Activated CD4-positive, alpha-beta T cell treated with anti-CD3 and anti-CD28 coated beads for 24 hours (primary cell): Measurements from ENCODE around the gene DSCAM.
"Not testable (repeated sequence)": the region's sequence is repeated elsewhere in the genome, so short reads cannot be mapped to it uniquely, and the experiment has no call there.

ENCODE experiments used
- DNase-seq, 2 donors: peaks; one replicate each; pipeline ENCODE4 v3.0.0-alpha.2; 2020; ENCODE audit warnings: low read depth in 2 of 2

The DSCAM gene

DNA sequence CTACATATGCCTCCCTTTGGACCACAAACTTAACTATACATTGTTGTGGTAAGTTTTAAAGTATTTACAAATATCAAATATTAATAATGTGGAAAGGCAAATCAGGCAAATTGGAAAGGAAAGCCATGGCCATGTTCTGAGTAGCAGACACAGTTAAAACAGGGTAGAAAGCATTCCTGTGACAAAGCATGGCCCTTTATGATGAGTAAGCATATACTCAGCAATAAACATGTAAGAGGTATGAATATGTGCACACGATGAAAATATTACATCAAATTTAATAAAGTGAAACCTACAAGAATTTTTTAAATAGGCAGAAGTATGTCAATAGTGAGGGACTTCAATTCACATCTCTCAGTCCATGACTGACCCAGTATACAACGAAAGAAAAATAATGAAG is 389.2 kb downstream of the DSCAM start:
- no peak for DNase-seq

DNA sequence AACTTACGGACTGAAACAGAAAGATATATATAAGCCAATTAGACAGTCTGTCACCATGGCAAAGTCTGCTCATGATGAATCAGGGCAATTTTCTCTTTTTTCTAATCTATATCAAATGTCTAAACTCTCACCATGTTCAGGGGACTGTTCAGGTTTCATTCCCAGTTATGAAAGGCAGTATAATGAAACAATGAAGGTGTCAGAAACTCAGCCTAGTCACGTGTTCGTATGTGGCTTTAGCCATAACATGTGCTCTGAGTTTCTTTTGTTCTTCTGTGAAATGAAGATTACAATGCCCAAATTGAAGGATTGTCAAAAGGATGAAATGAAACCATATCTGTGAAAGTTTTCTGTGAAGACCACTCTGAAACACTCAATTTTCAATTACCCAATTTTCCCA is 392.9 kb downstream of the DSCAM start:
- no peak for DNase-seq

DNA sequence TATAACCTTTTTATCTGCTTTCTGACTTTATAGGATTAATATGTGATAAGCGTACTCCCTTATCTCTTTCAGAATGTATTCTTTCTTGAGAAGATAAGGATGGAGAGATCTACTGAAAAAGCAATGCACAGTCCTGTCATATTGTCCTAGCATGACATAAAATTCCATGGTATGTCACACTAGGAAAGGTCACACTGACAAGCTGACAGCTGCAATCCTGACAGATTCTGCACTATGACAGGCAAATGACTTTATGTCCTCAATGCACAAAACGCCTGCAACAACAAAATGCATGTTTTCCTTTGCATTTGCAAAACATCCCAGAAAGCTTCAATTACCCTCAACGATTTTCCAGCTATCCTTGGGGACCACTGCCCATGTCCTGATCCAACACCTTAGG is 393.8 kb downstream of the DSCAM start:
- no peak for DNase-seq

DNA sequence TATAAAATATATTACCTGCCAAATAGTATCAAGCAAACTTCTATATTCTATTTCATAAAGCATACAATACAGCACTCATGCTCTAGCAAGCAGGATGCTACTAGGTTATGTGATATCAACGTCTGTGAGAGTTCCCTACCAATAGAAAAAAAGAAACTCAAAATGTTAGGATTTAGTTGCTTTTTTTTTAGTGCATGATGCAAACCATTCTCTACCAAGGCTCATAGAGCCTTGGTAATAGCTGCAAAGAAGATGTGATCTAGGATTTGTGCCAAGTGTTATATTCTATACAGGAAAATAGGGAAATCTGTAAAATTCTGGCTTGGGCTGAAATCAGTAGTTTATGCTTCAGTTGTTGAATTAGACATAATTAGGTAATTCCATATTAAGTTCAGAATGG is 394.4 kb downstream of the DSCAM start:
- no peak for DNase-seq

DNA sequence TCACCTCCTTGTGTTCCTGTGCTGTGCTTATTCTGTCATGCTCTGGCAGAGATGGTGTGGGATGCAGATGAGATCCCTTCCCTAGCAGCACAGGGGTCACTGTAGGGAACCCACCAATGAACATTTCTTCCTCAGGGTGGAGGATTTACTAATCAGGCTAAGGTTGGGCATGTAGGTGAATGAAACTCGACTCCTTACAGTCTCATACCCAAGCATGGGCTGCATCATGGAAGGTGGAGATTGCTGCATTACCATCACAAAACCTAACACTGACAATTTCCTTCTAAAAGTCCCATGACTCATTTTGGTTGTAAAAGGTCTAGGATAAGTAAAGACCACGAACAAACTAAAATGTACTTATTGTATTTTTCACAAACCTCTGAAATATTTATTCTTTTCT is 399.9 kb downstream of the DSCAM start:
- DNase-seq: no peak

DNA sequence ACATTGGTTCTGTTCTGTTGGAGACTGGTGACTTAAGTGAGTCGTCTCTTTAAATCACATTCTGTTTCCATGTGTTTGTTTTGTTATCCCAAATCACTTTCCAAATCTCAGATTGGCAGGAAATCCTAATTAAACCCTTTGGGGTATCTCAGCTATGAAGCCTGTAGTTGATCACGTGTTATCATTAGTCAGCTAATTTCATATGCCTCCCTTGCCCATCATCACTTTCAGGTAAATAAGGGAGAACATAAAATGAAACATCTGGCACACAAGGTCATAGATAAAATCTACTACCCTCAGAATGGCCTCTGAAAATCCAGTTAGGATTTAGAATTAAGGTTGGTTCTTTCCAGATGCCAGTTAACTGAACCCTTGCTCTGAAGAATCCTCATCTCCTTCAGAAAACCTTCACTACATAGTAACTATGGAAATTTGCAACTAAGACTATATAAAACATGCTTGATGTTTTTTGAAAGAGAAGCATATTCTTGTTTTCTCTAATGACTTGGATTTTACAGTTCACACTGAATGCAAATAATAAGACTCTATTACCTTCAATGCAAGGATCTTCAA is 401.5 kb downstream of the DSCAM start:
- no peak for DNase-seq

DNA sequence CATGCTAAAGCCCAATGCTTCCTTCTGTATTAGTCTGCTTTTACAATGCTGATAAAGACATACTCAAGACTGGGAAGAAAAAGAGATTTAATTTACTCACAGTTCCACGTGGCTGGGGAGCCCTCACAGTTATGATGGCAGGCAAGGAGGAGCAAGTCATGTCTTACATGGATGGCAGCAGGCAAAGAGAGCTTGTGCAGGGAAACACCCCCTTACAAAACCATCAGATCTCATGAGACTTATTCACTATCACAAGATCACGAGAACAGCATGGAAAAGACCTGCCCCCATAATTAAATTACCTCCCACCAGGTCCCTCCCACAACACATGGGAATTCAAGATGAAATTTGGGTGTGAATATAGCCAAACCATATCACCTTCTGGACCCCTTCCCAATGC is 407.4 kb downstream of the DSCAM start:
- DNase-seq: not testable (repeated sequence)

DNA sequence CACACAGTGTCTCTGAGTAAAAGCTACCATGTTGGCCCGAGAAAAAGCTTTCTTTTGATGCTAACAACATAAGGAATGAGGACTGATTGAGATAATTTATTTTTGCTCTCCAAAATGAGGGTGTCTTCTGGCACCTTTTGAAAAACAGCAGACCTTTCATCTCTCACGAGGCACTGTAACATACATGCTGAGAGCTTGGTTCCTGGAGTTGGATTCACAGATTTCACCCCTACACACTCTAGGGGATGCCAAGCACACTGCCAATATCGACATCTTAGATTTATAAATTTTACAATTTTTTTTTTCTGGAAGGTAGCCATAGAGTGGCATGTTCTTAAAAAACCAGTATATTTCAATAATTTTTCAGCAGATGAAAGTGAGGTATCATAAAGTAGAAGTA is 408.3 kb downstream of the DSCAM start:
- no peak for DNase-seq

DNA sequence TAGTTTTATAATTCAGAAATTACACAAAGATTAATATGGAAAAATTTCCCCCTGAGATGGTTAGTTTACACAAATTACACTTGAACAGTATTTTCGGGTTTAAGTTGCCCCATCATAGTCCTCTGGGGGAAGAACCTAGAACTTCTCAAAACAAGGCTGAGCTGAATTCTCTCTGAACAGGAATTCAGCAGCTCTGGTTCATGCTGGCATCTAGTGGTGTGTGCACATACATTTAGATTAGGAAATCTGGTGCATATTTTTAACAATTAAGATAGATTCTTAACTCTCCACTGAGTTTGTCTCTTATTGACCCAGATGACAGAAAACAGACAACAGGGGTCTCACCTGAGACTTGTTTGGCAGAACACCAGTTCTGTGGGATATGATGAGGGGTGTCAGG is 410.7 kb downstream of the DSCAM start:
- no peak for DNase-seq

DNA sequence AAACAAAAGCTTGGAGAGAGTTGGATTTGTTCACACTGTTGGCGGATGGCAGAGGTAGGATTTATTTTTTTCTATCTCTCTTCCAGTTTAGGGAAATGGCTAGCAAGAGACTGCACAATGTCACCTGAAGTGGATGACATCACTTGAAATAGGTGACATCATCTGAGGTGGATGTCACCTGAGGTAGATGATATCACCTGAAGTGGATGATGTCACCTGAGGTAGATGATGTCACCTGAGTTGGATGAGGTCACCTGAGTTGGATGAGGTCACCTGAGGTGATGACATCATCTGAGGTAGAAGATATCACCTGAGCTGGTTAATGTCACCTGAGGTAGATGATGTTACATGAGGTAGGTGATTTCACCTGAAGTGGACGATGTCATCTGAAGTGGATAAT is 413.4 kb downstream of the DSCAM start:
- DNase-seq: no peak

DNA sequence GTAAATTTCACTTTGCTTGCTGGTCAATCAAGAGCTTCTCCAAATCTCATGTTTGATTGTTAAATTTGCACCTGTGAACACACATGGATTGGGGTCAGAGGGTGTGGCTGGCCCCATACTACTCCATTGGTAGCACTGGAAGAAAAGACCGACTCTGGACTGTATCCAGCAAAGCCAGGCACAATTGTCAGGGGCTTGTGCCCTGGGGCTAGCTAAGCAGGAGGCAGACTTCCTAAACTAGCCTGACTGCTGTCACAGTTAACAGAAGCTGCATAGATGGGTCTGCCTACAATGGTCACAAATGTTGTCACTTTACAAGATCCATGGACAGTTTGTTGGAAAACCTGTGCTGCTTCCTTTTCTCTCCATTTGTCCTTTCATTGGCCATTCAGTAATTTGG is 421.0 kb downstream of the DSCAM start:
- DNase-seq: no peak

DNA sequence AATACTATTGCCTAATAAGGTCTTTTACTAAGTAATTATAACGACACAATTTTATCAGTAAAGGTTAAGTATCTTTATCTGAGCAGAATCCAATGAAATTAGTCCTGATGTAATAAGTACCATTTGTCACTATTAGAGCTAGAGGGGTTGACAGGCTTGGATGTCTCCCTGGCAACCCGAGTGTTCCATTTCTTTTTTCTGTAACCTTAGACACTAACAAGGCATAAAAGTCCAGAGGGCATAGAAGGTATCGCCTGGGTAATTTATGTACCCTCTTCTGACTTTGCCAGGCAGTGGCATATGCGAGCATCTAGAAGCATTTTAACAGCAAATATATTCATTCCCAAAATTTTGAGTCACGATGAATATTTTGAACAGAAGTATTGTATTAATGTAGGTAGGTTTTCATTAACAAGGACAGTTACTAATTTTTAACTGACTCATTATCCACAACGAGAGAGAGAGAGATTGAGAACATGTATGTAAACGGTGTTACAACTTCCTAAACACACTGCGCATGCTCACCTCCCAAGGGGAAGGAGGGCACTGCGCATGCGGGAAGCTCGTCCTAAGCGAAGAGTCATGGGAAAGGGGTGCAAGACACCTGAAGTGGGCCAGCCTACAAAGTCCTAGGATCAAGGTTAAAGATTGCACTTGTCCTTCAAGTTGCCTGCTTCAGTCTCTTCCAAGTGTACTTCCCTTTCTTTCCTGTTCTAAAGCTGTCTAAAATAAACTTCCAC is 423.9 kb downstream of the DSCAM start:
- no peak for DNase-seq

DNA sequence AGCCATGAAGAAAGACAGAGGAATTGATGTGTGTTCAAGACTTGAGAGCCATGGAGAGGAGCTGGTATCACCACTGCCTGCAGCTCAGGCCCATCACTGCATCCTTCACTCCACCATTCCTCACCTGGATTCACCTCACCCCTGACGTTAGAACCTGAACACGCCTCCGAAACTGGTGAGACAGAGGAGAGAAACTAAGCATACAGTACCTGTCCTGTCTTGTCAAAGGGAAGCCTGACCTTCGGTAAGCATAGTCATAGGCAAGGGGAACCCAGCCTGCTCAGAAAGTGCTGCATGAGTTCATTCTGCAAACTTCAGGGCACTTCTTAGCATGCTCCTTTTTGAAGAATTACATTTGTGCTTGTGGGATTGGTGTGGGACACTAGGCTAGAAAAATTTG is 425.8 kb downstream of the DSCAM start:
- DNase-seq: no peak

DNA sequence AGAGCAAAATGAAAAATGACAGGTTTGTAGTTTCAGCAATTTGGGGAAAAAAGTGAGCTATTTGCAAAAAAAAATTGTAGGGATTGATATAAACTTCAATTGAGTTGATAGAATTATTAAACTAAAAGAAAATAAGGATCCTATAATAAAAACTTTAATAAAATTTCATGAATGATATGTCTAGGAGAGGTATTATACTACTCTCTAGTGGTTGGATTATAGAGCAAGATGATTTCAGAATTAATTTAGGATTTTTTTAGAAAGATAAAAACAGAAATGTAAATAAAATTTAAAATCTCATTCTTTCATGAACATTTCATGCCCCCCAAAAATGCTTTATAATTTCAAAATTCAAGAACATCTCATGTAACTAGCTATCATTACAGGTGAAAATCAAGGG is 430.4 kb downstream of the DSCAM start:
- DNase-seq: no peak

DNA sequence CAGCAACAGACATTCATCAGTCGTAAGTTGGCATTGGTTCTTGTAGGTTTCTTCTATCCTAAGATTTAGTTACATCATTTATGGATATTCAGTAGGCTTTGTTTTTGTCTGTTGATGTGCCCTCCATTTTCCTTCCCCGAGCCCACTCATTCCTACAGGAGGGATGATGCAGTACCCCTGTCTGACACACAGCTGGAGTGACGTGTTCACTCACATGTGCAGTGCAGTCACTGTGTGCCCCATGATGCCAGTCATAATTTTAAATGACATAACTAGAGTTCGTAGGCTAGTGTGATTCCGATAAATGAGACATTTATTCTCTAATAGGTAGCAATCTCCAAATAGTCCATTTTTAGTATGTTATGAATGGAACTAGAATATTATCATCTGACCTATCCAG is 438.4 kb downstream of the DSCAM start:
- DNase-seq: no peak

DNA sequence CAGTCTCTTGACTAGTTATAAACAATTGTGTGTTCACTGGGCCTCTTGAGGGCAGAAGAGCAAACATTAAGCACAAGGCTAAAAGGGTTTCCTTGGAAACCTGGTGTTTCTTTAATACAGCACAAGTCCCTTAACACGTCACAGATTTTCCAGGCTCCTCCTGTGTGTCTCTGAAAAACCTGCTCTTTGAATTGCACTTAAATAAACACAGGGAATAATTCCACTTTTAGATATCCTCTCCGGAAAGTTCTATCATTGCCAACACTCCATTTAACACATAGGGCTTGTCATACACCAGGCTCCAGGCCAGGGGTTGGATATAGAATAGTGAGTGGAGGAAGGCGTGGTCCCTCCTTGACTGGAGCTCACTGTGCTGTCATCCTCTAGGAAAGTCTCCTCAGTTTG is 442.6 kb downstream of the DSCAM start:
- no peak for DNase-seq

DNA sequence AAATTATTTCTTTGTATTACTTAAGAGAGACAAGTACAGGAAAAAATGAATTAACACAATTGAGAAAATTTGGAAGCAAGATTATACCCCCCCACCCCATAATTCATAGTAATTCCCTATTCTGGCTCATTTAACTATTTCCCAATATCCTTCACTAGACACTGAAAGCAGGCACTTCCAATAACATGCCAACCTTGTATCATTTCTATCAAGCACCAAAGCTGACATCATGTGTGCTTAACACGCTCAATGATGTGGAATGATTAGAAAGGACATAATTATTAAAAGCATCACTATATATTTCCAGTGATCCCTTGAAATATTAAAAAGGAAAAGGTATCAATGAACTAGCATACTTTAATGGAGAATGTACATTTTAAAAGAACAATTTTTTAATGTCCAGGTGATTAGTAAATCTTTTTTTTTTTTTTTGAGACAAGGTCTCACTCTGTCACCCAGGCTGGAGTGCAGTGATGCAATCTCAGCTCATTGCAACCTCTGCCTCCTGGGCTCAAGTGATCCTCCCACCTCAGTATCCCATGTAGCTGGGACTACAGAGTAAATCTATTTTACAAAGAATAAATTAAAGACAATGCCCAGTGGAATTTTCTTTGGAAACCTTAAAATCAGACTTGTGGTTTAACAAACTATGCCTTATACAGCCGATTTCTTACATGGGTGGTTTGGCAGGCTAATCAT is 443.9 kb downstream of the DSCAM start:
- no peak for DNase-seq

DNA sequence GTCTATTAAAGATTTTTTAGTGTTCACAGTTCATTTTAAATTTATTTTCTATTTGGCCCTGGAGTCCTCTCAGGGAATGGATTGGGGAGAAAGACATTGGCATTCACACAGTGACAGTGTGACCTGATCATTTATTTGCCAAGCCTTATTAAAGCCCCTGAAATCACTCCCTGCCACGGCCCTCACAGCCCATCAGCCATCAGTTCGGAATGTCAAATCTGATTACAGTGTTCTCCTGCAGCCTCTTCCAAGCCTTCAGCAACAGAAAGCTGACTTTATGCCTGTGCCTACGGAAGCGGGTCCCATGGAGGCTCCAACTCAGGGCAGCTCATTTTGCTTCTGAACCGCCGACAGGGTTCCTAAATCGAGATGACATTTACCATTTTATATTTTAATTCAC is 451.2 kb downstream of the DSCAM start:
- DNase-seq: no peak

DNA sequence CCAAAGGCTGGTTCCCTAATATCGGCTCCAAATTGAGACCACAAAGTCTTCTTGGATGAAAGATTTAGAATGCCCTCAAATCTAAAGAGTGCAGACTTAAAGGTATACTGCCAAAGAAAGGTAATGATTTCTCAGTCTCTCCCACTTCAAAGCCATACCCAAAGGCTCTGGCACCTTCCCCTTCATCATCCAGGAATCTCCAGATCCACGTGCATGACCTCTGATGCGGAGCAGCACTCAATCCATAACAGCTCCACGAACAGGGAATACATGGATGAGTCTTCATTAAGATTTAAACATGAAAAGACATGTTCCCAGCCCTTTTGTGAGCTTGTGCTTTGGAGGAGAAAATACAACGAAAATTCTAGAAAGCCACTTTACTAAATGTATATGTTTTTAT is 453.9 kb downstream of the DSCAM start:
- no peak for DNase-seq

DNA sequence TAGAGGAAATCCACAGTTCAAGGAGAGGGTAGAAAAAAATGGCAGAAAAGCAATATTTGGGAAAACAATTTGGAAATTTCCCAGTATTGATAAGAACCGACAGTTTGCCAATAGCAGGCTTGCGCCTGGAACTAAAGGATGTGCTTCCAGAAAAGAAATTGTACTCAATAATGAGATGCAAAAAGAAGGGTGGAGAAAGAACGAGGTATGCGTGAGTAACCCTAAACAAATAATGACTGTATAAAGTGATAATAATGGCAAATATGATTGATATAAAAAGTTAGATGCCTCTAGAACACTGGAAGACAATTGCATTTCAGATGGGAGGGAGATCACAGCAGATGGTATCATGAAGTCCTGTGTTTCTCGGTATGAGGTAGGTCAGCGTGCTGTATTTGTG is 458.9 kb downstream of the DSCAM start:
- DNase-seq: no peak

DNA sequence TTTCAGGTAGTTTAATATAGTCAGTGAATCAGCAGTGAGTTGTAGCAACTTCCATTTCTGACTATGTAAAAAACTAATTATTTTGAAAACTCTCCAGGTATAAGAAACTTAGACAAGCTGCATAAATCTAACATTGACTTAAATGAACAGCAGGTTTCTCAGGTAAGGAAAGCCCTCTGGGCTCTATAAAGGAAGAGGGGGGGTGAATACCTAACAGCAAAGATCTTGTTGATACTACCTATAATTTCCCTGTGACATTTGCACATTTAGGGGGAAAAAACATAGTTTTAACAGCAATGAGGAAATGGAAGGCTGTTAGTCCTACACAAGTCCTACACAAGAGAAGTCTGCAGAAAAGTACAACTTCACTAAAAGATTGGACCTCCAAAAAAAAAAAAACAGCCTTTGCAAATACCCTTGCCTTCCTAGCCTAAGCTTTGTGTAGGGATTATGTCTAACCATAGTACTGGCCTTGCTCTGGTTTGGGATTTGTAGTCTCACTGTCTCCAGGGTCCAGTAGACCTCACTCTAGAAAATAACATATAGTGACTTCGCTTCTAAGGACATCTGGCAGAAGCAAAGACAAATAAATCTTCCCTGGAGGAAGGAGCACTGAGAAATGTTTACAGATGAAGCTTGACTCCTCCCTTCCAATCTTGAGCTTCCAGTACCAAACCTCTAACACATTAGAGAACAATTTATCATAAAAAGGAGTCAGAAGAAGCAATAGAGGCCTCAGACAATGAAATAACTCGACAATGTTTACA is 459.8 kb downstream of the DSCAM start:
- no peak for DNase-seq

DNA sequence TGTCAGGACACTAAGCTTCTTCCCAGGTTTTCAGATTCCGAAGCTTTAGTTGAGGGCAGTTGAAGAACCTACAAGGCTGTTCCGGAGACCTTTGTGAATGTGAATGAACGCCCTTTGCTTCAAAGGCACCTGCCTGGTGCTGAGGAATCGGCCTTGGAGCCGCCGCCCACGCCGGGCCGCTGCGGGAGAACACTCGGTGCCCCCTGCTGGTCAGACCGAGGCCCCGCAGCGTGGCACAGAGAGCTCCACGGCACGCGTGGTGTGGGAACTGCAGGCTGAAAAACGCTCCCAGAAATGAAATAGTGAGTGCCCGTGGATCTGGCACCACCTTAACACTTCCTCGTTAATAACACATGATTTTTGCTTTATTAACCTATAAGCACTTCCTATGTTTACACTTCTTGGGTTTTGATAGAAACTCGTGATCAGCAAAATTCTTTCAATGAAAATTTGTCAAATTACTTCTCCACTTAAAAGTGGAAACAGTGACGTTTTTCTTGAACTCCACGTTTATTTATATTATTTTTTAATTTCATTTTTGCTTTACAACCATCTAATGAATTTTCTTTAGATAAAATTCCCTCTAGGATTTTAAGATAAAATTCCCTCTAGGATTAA is 460.6 kb downstream of the DSCAM start:
- DNase-seq: peak in 1 of 2 donors; percentile 40
